OCI-LY1 (cell line): Measurements from ENCODE around the gene TBCA.

Experiments
- H2AFZ ChIP-seq: fragments of 200-600 bp; sonication (generic), shearing (Covaris generic); 2 replicates; pipeline ENCODE4 v1.6.0; 2014; ENCODE audit warnings: antibody characterized with exemption, mild to moderate bottlenecking, low read length
- H3F3A ChIP-seq: fragments of 200-600 bp; sonication (generic), shearing (Covaris generic); 2 replicates; pipeline ENCODE4 v1.6.0; 2014; ENCODE audit warnings: mild to moderate bottlenecking, antibody characterized with exemption, low read length, moderate library complexity; ENCODE audit not compliant: insufficient read depth
- H3K27ac ChIP-seq: fragments of 200-600 bp; sonication (generic); 2 replicates; pipeline ENCODE4 v1.5.1; 2014; ENCODE audit warnings: low read length, mixed run types, mild to moderate bottlenecking, low read depth; ENCODE audit not compliant: poor library complexity, severe bottlenecking
- H3K27me3 ChIP-seq: fragments of 200-600 bp; sonication (generic); 2 replicates; pipeline ENCODE4 v1.6.0; 2014; ENCODE audit warnings: antibody characterized with exemption, mild to moderate bottlenecking, low read length, moderate library complexity; ENCODE audit not compliant: insufficient read depth
- H3K36me3 ChIP-seq: fragments of 200-600 bp; sonication (generic); 2 replicates; pipeline ENCODE4 v1.6.1; 2014; ENCODE audit warnings: mild to moderate bottlenecking, antibody characterized with exemption, low read length, moderate library complexity, mixed read lengths; ENCODE audit not compliant: insufficient read depth
- H3K4me1 ChIP-seq: fragments of 200-600 bp; sonication (generic); 2 replicates; pipeline ENCODE4 v1.5.1; 2014; ENCODE audit warnings: mild to moderate bottlenecking, low read length, moderate library complexity; ENCODE audit not compliant: insufficient read depth, severe bottlenecking
- H3K4me2 ChIP-seq: fragments of 200-600 bp; sonication (generic), shearing (Covaris generic); 2 replicates; pipeline ENCODE4 v1.6.1; 2014; ENCODE audit warnings: low read length
- H3K4me3 ChIP-seq: fragments of 200-600 bp; sonication (generic); 2 replicates; pipeline ENCODE4 v1.5.1; 2014; ENCODE audit warnings: low read length, low read depth, mild to moderate bottlenecking, mixed read lengths; ENCODE audit not compliant: poor library complexity, severe bottlenecking
- H3K79me2 ChIP-seq: fragments of 200-600 bp; shearing (Covaris generic); 2 replicates; pipeline ENCODE4 v1.6.1; 2016; ENCODE audit warnings: mixed run types, low read length, mixed read lengths; ENCODE audit not compliant: insufficient read depth
- H3K9ac ChIP-seq: fragments of 200-600 bp; sonication (generic), shearing (Covaris generic); 2 replicates; pipeline ENCODE4 v1.6.1; 2014; ENCODE audit warnings: mild to moderate bottlenecking, low read length, mixed read lengths
- H3K9me2 ChIP-seq: fragments of 200-600 bp; sonication (generic), shearing (Covaris generic); 2 replicates; pipeline ENCODE4 v1.6.1; 2014; ENCODE audit warnings: low read depth, mild to moderate bottlenecking, low read length, mixed read lengths
- H3K9me3 ChIP-seq: fragments of 200-600 bp; shearing (Covaris generic); 2 replicates; pipeline ENCODE4 v1.6.1; 2014; ENCODE audit warnings: low read length, mixed read lengths
- H4K20me1 ChIP-seq: fragments of 200-600 bp; sonication (generic), shearing (Covaris generic); 2 replicates; pipeline ENCODE4 v1.6.0; 2016; ENCODE audit warnings: mild to moderate bottlenecking, low read length; ENCODE audit not compliant: insufficient read depth
- EZH2 ChIP-seq: fragments of 200-600 bp; sonication (generic), shearing (Covaris generic); IDR thresholded peaks from 2 replicates; pipeline ENCODE4 v1.8.0; 2017; ENCODE audit warnings: borderline replicate concordance, mixed run types, mild to moderate bottlenecking, antibody characterized with exemption, low read length, moderate library complexity, mixed read lengths
- TF ChIP-seq, protein P1 (sequence below): fragments of 200-600 bp; sonication (generic), shearing (Covaris generic); IDR thresholded peaks from 2 replicates; pipeline ENCODE4 v1.5.1; 2017; ENCODE audit warnings: mild to moderate bottlenecking, antibody characterized with exemption, low read length, moderate library complexity, mixed read lengths

The TBCA gene

DNA sequence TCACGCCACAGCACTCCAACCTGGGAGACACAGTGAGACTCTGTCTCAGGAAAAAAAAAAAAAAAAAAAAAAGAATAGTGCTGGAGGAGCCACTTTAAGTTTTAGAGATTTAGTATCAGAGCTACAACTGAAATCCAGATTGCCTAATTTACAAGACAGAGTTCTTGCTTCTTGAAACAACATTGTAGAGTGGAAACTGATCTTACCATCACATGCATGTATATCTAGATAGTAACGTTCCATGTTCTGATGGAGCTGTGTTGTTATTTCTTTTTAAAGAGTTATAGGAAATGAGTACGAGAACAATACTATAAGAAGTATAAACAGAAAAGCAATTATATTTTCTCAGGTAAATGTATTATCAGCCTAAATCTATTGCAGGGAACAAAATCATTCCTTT lies 48.9 kb downstream of the TBCA start:
- H3K27ac ChIP-seq = no peak overlapping the region
- H4K20me1 ChIP-seq = no peaks in the 10 kb centered on the region
- H2AFZ ChIP-seq = no peak overlapping the region
- H3K4me3 ChIP-seq = no peak overlapping the region
- H3K9me2 ChIP-seq = no peaks in the 10 kb centered on the region
- peaks cover 3% of the 10 kb centered on the region; the same call in 1 of the 2 replicates for H3F3A ChIP-seq
- no peaks in the 10 kb centered on the region for H3K27me3 ChIP-seq
- no peaks in the 10 kb centered on the region for H3K4me1 ChIP-seq
- TF ChIP-seq EZH2 = no peak
- TF ChIP-seq, protein P1, sequence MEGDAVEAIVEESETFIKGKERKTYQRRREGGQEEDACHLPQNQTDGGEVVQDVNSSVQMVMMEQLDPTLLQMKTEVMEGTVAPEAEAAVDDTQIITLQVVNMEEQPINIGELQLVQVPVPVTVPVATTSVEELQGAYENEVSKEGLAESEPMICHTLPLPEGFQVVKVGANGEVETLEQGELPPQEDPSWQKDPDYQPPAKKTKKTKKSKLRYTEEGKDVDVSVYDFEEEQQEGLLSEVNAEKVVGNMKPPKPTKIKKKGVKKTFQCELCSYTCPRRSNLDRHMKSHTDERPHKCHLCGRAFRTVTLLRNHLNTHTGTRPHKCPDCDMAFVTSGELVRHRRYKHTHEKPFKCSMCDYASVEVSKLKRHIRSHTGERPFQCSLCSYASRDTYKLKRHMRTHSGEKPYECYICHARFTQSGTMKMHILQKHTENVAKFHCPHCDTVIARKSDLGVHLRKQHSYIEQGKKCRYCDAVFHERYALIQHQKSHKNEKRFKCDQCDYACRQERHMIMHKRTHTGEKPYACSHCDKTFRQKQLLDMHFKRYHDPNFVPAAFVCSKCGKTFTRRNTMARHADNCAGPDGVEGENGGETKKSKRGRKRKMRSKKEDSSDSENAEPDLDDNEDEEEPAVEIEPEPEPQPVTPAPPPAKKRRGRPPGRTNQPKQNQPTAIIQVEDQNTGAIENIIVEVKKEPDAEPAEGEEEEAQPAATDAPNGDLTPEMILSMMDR = no peak
- H3K4me2 ChIP-seq = no peak overlapping the region
- H3K9me3 ChIP-seq = no peaks in the 10 kb centered on the region
- H3K9ac ChIP-seq = no peak overlapping the region
- H3K36me3 ChIP-seq = peaks cover 27% of the 10 kb centered on the region; the same call in 1 of the 2 replicates
- peaks cover 82% of the 10 kb centered on the region for H3K79me2 ChIP-seq

DNA sequence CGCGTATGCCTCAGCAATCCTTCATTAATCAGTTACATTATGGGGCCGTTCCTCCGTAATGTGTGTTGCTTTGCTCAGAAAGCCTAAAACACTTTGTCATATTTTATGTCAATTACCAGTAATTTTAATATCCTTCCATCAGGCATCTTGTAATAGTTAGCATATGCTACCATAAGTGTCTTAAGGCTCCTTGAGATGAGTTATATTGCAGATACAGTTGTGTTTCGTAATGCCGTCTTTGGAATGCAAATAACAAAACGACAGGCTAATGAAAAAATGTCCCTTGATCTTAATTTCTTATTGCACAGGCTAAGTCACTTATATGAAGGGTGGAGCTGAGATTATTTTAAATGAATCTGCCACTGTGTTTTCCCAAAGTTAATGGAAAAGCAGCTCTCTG lies 50.5 kb downstream of the TBCA start:
- TF ChIP-seq, protein P1 = no peak
- TF ChIP-seq EZH2 = no peak
- Histone ChIP-seq H3K4me2 (no peak overlapping the region), H3K27ac (no peak overlapping the region), H3K4me3 (no peak overlapping the region), H4K20me1 (0 out of 2 replicates have a peak, but pooled peaks cover 2% of the 10 kb centered on the region), H3K27me3 (no peaks in the 10 kb centered on the region), H3F3A (0 out of 2 replicates have a peak, but pooled peaks cover 3% of the 10 kb centered on the region), H3K36me3 (peaks cover 21% of the 10 kb centered on the region; the same call in 1 of the 2 replicates), H2AFZ (no peak overlapping the region), H3K4me1 (no peaks in the 10 kb centered on the region), H3K79me2 (peaks cover 86% of the 10 kb centered on the region), H3K9me3 (no peaks in the 10 kb centered on the region), H3K9ac (no peak overlapping the region), H3K9me2 (no peaks in the 10 kb centered on the region)

DNA sequence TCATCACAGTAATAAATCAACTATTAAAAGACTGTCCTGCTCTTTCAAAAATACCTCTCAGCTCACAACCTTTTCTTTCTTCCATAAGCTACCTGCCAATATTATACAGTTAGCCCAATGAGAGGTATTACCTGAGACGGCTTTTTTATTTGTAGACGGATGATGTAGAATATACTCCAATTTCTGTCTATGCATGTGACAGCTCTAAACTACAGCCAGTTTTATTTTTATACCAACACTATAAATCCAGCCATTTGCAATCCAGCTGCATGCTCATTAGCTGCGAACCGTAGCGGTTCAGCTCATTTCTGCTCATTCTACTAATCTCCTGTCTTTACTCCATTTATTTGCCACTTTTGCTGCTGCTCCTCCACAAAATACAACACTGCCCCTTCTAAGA lies 51.2 kb downstream of the TBCA start:
- Histone ChIP-seq H3K4me1 (no peaks in the 10 kb centered on the region), H3K36me3 (peaks cover 20% of the 10 kb centered on the region; the same call in 1 of the 2 replicates), H3K9ac (no peak overlapping the region), H3K27ac (no peak overlapping the region), H4K20me1 (0 out of 2 replicates have a peak, but pooled peaks cover 2% of the 10 kb centered on the region), H2AFZ (no peak overlapping the region), H3K27me3 (no peaks in the 10 kb centered on the region), H3K4me3 (no peak overlapping the region), H3K9me2 (no peaks in the 10 kb centered on the region), H3F3A (0 out of 2 replicates have a peak, but pooled peaks cover 3% of the 10 kb centered on the region), H3K79me2 (peaks cover 84% of the 10 kb centered on the region), H3K9me3 (no peaks in the 10 kb centered on the region), H3K4me2 (no peak overlapping the region)
- TF ChIP-seq EZH2 = no peak
- TF ChIP-seq, protein P1 = no peak
